Suprapubic skin (tissue), 3 donors: ENCODE results near the gene SMARCA2.

Experiments
- CTCF ChIP-seq, 2 donors: fragments of 200-600 bp in 1 of 2; fragments of 450-650 bp in 1 of 2; sonication (generic) in 1 of 2; IDR thresholded peaks; one replicate each; pipeline ENCODE4 v1.5.1; 2016 to 2019; ENCODE audit warnings: antibody characterized with exemption in 2 of 2, mild to moderate bottlenecking in 1 of 2, moderate library complexity in 1 of 2
- EP300 ChIP-seq: sonication (generic); formaldehyde crosslinking; IDR thresholded peaks from one replicate; pipeline ENCODE4 v1.6.1; 2017; ENCODE audit warnings: antibody characterized with exemption

- TF ChIP-seq CTCF (IDR thresholded peaks at IDR 0.05) (no peak), EP300 (no peak)
Observed at GRCh38 chr9:2199999-2200796, 185.1 kb downstream of the SMARCA2 start.
